Peyer's patch (tissue), 4 donors: ENCODE measurements around the gene ALS2CL. TPM values are rescaled to one million over a fixed set of nuclear protein-coding genes. Genes with fewer than 3 reads are reported as not detected.

Source experiments
- DNase-seq, 3 donors: peaks; one replicate each; pipeline ENCODE4 v3.0.0-alpha.2; 2017 to 2019
- H3K27ac ChIP-seq, 4 donors: fragments of 200-600 bp; sonication (generic); one replicate each; pipeline ENCODE4 v1.5.1; 2016 to 2019
- H3K27me3 ChIP-seq, 2 donors: fragments of 200-600 bp; sonication (generic); one replicate each; pipeline ENCODE4 v1.5.1; 2019
- H3K36me3 ChIP-seq, 3 donors: fragments of 200-600 bp; sonication (generic); one replicate each; pipeline ENCODE4 v1.5.1; 2016 to 2019
- H3K4me1 ChIP-seq, 4 donors: fragments of 200-600 bp; sonication (generic); one replicate each; pipeline ENCODE4 v1.5.1; 2016 to 2019
- H3K4me3 ChIP-seq, 4 donors: fragments of 200-600 bp; sonication (generic); 1 replicate in 3 of 4; 2 replicates in 1 of 4; pipeline ENCODE4 v1.5.1; 2016 to 2019; ENCODE audit warnings: mild to moderate bottlenecking in 1 of 4
- H3K9me3 ChIP-seq, 4 donors: fragments of 200-600 bp; sonication (generic); one replicate each; pipeline ENCODE4 v1.5.1; 2016 to 2019; ENCODE audit warnings: mild to moderate bottlenecking in 1 of 4
- POLR2A ChIP-seq, 2 donors: fragments of 450-650 bp; IDR thresholded peaks; one replicate each; pipeline ENCODE4 v1.5.1; 2017; ENCODE audit warnings: antibody characterized with exemption in 2 of 2, mild to moderate bottlenecking in 2 of 2, moderate library complexity in 2 of 2
- total RNA-seq, 4 donors: library from RNA; depleted of rRNA; stranded (reverse); fragments of >200 nt; gene quantifications; one replicate each; pipeline ENCODE4 v1.1.0, GENCODE V29; 2016
- TF ChIP-seq, protein P1 (sequence below), 6 experiments: fragments of 450-650 bp in 4 of 6; fragments of 200-600 bp in 2 of 6; sonication (generic) in 1 of 6; IDR thresholded peaks; one replicate each; pipeline ENCODE4 v1.5.1; 2017 to 2019; ENCODE audit warnings: antibody characterized with exemption in 6 of 6, mild to moderate bottlenecking in 3 of 6, moderate library complexity in 1 of 6

The ALS2CL gene
- total RNA-seq, 4 donors from 2014 or later: 64.3 to 113 (median 82.7) TPM

DNA sequence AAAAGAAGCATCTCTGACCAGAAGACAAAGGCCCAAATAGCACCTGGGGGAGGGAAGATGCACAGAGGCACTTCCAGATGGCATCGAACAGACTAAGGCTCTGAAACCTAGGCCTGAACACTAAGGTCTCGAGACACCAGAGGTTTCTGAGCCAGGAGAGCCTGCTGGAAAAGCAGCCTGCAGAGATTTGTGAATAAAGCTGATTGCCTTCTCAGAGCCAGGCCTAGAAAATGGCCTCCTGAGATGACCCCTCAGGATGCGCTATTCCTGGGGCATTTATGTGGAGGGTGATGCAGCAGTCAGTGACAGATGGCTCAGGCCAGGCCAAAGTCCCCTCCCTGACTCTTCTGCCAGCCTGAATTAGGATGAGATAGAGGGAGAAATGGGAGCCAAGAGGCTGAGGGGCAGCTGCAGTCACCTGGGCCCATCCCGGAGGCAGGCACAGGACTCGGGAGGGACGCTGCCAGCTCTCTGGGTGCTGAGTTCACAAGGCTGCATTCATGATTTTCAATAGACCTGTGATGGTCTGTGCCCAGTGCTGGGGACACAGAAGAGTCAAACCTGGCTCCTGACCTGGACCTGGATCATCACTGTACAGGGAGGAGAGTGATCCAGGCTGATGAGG, 17.3 kb upstream of the ALS2CL start:
- H3K9me3 ChIP-seq: no peaks in the 10 kb centered on the region
- no peaks in the 10 kb centered on the region for H3K36me3 ChIP-seq
- no peak overlapping the region for H3K4me3 ChIP-seq
- DNase-seq: peak in 2 of 3 donors; percentile 26 to 35
- TF ChIP-seq, protein P1, sequence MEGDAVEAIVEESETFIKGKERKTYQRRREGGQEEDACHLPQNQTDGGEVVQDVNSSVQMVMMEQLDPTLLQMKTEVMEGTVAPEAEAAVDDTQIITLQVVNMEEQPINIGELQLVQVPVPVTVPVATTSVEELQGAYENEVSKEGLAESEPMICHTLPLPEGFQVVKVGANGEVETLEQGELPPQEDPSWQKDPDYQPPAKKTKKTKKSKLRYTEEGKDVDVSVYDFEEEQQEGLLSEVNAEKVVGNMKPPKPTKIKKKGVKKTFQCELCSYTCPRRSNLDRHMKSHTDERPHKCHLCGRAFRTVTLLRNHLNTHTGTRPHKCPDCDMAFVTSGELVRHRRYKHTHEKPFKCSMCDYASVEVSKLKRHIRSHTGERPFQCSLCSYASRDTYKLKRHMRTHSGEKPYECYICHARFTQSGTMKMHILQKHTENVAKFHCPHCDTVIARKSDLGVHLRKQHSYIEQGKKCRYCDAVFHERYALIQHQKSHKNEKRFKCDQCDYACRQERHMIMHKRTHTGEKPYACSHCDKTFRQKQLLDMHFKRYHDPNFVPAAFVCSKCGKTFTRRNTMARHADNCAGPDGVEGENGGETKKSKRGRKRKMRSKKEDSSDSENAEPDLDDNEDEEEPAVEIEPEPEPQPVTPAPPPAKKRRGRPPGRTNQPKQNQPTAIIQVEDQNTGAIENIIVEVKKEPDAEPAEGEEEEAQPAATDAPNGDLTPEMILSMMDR (IDR thresholded peaks at IDR 0.05): no peak
- TF ChIP-seq POLR2A (IDR thresholded peaks at IDR 0.05): no peak
- no peaks in the 10 kb centered on the region for H3K4me1 ChIP-seq
- H3K27ac ChIP-seq: no peak overlapping the region
- H3K27me3 ChIP-seq: no peaks in the 10 kb centered on the region

DNA sequence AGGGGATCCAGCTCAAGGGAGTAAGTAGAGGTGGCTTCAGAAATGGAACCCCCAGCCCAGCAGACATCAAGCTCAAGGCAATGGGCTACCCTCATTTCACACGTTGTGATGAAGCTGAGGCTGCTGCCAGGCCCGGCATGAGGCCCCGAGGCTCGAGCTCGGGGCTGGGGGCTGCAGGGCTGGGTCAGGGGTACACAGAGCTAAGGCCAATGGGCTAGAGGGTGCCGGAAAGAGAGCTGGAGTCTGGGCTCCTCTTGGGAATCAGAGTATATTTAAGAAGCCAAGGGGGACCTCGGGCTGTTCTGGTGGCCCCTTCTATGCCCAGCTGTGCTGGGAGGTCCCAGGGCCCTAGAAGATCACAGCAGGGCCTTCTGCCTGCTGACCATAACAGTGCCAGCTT, 16.8 kb upstream of the ALS2CL start:
- Histone ChIP-seq H3K27ac (no peak overlapping the region), H3K4me3 (no peak overlapping the region), H3K9me3 (no peaks in the 10 kb centered on the region), H3K36me3 (no peaks in the 10 kb centered on the region), H3K27me3 (no peaks in the 10 kb centered on the region), H3K4me1 (no peaks in the 10 kb centered on the region)
- peak in 2 of 3 donors; percentile 13 to 25 for DNase-seq
- TF ChIP-seq, protein P1 (IDR thresholded peaks at IDR 0.05): no peak
- no peak for TF ChIP-seq POLR2A (IDR thresholded peaks at IDR 0.05)

DNA sequence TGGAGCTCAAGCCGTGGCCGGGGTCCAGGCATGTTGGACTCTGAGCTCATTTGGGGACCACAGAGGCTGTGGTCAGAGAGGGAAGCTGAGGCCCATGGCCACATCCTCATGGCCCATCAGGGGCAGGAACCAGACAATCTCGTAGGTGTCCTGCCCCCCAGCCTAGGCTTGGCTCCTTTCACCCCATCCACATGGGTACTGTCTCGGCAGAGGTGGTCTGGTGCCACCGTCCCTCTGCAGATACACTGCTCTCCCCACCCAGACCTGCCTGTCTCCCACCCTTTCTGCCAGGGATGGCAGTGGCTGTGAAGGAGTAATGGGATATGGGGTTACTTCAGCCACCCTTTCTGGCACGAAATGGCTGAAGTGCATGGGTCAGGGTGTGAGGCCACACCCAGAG, 16.2 kb upstream of the ALS2CL start:
- DNase-seq: peak in 2 of 3 donors; percentile 26 to 30
- no peaks in the 10 kb centered on the region for H3K9me3 ChIP-seq
- H3K36me3 ChIP-seq: no peaks in the 10 kb centered on the region
- TF ChIP-seq, protein P1 (IDR thresholded peaks at IDR 0.05): no peak
- TF ChIP-seq POLR2A (IDR thresholded peaks at IDR 0.05): no peak
- H3K27ac ChIP-seq: no peak overlapping the region
- no peak overlapping the region for H3K4me3 ChIP-seq
- no peaks in the 10 kb centered on the region for H3K27me3 ChIP-seq
- H3K4me1 ChIP-seq: no peaks in the 10 kb centered on the region

DNA sequence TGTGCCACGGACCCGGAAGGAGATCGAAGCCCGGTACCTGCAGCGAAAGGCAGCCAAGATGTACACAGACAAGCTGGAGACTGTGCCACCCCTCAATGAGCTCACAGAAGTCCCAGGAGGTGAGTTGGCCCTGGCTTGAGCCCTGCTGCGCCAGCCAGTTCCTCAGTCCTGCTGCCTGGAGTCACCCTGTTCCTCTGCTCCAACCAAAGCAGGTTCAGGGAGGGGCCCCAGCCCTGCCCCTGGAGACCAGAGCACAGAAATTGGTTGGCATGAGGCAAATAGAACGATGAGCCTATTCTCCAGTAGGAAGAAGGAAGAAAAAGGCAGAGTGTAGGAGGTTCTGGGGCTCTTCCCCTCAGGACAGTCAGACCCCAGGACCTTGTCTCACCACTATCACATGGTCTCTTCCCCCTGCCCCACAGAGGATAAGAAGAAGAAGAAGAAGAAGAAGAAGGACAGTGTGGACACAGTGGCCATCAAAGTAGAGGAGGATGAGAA, 15.7 kb upstream of the ALS2CL start:
- H3K27me3 ChIP-seq: no peaks in the 10 kb centered on the region
- no peak for TF ChIP-seq POLR2A (IDR thresholded peaks at IDR 0.05)
- TF ChIP-seq, protein P1 (IDR thresholded peaks at IDR 0.05): no peak
- H3K4me3 ChIP-seq: no peak overlapping the region
- DNase-seq: peak in 1 of 3 donors; percentile 34
- H3K36me3 ChIP-seq: no peaks in the 10 kb centered on the region
- no peaks in the 10 kb centered on the region for H3K9me3 ChIP-seq
- no peaks in the 10 kb centered on the region for H3K4me1 ChIP-seq
- no peak overlapping the region for H3K27ac ChIP-seq

DNA sequence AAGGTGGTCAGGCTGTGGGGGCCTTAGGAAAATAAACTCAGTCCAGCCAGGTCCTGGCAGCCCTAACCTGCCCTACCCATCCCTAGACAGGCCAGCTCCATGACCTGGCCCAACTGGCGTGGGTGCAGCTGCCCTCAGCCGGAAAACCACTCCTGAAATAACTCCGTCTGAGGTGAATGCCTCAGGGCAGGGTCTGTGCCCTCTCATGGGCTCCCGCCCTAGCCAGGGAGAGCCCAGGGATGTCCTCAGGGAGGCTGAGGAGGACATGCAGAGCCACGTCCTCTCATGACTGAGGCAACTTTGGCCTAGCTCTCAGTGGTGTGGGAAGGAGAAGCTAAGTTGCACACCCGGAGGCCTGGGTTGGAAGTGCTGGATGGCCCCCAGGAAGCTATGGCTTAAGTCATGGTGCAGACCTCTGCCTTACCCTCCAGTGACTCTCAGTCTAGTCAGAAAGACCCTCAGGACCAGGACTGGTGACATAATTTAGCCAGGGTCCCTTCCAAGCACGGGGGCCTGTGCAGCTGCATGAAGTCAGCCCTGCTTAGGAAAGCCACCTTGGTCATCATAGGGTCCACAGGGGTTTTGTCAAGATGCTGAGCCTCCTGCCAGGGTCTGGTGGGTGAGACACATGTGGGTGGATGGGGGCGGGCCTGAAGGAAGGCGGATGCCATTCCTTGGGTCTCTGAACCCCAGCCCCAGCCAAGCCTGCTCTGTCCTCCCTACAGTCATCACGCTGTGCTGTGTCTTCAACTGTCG, 15.1 kb upstream of the ALS2CL start:
- no peak overlapping the region for H3K27ac ChIP-seq
- no peaks in the 10 kb centered on the region for H3K9me3 ChIP-seq
- H3K4me3 ChIP-seq: no peak overlapping the region
- H3K27me3 ChIP-seq: no peaks in the 10 kb centered on the region
- DNase-seq: peak in 1 of 3 donors; percentile 30
- no peaks in the 10 kb centered on the region for H3K36me3 ChIP-seq
- TF ChIP-seq, protein P1 (IDR thresholded peaks at IDR 0.05): no peak
- no peak for TF ChIP-seq POLR2A (IDR thresholded peaks at IDR 0.05)
- H3K4me1 ChIP-seq: no peaks in the 10 kb centered on the region
